Endothelial cell of umbilical vein (primary cell): ENCODE data around the gene JAZF1. TPM values are rescaled to one million over a fixed set of nuclear protein-coding genes. Genes with fewer than 3 reads are reported as not detected.

Source experiments
- BruUV-seq: library from RNA; stranded (reverse); fragments of 400-500 nt; replicated peaks from 2 replicates; lab custom pipeline; 2021; lab: Mats Ljungman, UMichigan
- CTCF ChIA-PET: fragments of 300-600, 350-600 bp; sonication (Branson Sonifier 250); formaldehyde crosslinking; loops from one replicate; lab custom pipeline; 2021; ENCODE audit warnings: antibody characterized with exemption, inconsistent platforms; lab: Charles Lee
- POLR2A ChIA-PET: fragments of 300-600, 350-600 bp; sonication (Branson Sonifier 250); formaldehyde crosslinking; loops from one replicate; lab custom pipeline; 2021; ENCODE audit warnings: antibody characterized with exemption, inconsistent platforms; lab: Charles Lee
- DNase-seq: peaks from one replicate; pipeline ENCODE4 v3.0.0-alpha.2; 2011; ENCODE audit warnings: low read depth, low spot score
- FAIRE-seq: peaks from 2 replicates; lab custom pipeline; 2011; peaks lifted over from hg19 to GRCh38; lab: Jason Lieb, UNC
- H2AFZ ChIP-seq: 2 replicates; pipeline ENCODE4 v1.6.0; 2012; ENCODE audit warnings: low read depth, low read length, control low read depth, inconsistent platforms
- H3K27ac ChIP-seq: 2 replicates; pipeline ENCODE4 v1.5.1; 2011; ENCODE audit warnings: low read depth, mild to moderate bottlenecking, control low read depth, low read length, moderate library complexity; ENCODE audit not compliant: insufficient read depth
- H3K27me3 ChIP-seq, 2 experiments: 2 replicates each; pipeline versions ENCODE4 v1.6.0 to v1.6.1; 2011; ENCODE audit warnings: low read length in 2 of 2, mixed read lengths in 1 of 2; ENCODE audit not compliant: control insufficient read depth in 2 of 2, insufficient read depth in 2 of 2
- H3K36me3 ChIP-seq, 2 experiments: 2 replicates in 1 of 2; 3 replicates in 1 of 2; pipeline ENCODE4 v1.5.1; 2011; ENCODE audit warnings: low read length in 2 of 2, mild to moderate bottlenecking in 1 of 2, moderate library complexity in 1 of 2; ENCODE audit not compliant: control insufficient read depth in 2 of 2, insufficient read depth in 2 of 2; ENCODE audit errors: extremely low read depth in 1 of 2
- H3K4me1 ChIP-seq: 3 replicates; pipeline ENCODE4 v1.5.1; 2011; ENCODE audit warnings: mild to moderate bottlenecking, low read length; ENCODE audit not compliant: control insufficient read depth, insufficient read depth; ENCODE audit errors: extremely low read depth
- H3K4me2 ChIP-seq: 2 replicates; pipeline ENCODE4 v1.6.1; 2011; ENCODE audit warnings: low read length, control low read depth, mixed read lengths; ENCODE audit not compliant: insufficient read depth
- H3K4me3 ChIP-seq, 3 experiments: fragments of 200-600 bp in 1 of 3; sonication (generic), shearing (Covaris generic) in 1 of 3; replicated peaks in 1 of 3; 2 replicates each; pipeline ENCODE4 v1.5.1; 2011 to 2016; ENCODE audit warnings: control low read depth in 3 of 3, low read length in 3 of 3, mild to moderate bottlenecking in 2 of 3, inconsistent platforms in 1 of 3, low read depth in 1 of 3, moderate library complexity in 1 of 3; ENCODE audit not compliant: insufficient read depth in 1 of 3
- H3K79me2 ChIP-seq: 2 replicates; pipeline ENCODE4 v1.6.0; 2012; ENCODE audit warnings: low read length, inconsistent platforms; ENCODE audit not compliant: control insufficient read depth, insufficient read depth
- H3K9ac ChIP-seq: replicated peaks from 2 replicates; pipeline ENCODE3; 2011; ENCODE audit warnings: low read length, control low read depth; ENCODE audit not compliant: insufficient read depth; ENCODE audit errors: extremely low read depth
- H3K9me1 ChIP-seq: replicated peaks from 3 replicates; pipeline ENCODE4 v1.6.0; 2011; ENCODE audit warnings: mild to moderate bottlenecking, low read length; ENCODE audit not compliant: control insufficient read depth, insufficient read depth; ENCODE audit errors: extremely low read depth
- H3K9me3 ChIP-seq: replicated peaks from 2 replicates; pipeline ENCODE4 v1.5.1; 2012; ENCODE audit warnings: low read length, inconsistent platforms; ENCODE audit not compliant: control insufficient read depth, insufficient read depth
- H4K20me1 ChIP-seq: replicated peaks from 2 replicates; pipeline ENCODE3; 2011; ENCODE audit warnings: mild to moderate bottlenecking, low read length; ENCODE audit not compliant: control insufficient read depth, insufficient read depth; ENCODE audit errors: extremely low read depth
- EZH2 ChIP-seq: IDR thresholded peaks from 2 replicates; pipeline ENCODE4 v1.6.1; 2012; ENCODE audit warnings: borderline replicate concordance, low read depth, mild to moderate bottlenecking, moderate library complexity, low read length, inconsistent platforms; ENCODE audit not compliant: severe bottlenecking
- FOS ChIP-seq: IDR thresholded peaks from 2 replicates; pipeline ENCODE4 v1.6.1; 2011; ENCODE audit warnings: mild to moderate bottlenecking, low read length, moderate library complexity, borderline replicate concordance; ENCODE audit not compliant: insufficient read depth
- GATA2 ChIP-seq: IDR thresholded peaks from 2 replicates; pipeline ENCODE4 v1.7.0; 2011; ENCODE audit warnings: low read depth, mild to moderate bottlenecking, moderate library complexity, mixed read lengths, low read length; ENCODE audit not compliant: insufficient read length, insufficient read depth
- JUN ChIP-seq: IDR thresholded peaks from 2 replicates; pipeline ENCODE4 v1.6.1; 2011; ENCODE audit warnings: borderline replicate concordance, low read depth; ENCODE audit not compliant: insufficient read length, insufficient read depth
- MYC ChIP-seq: IDR thresholded peaks from one replicate; pipeline ENCODE4 v1.6.1; 2011; ENCODE audit warnings: mild to moderate bottlenecking, low read depth, low read length
- POLR2A ChIP-seq: IDR thresholded peaks from 2 replicates; pipeline ENCODE4 v1.6.1; 2012; ENCODE audit warnings: low read depth, mild to moderate bottlenecking, control low read depth, low read length
- POLR2AphosphoS5 ChIP-seq: IDR thresholded peaks from 2 replicates; pipeline ENCODE4 v1.6.1; 2012; ENCODE audit warnings: low read depth, mild to moderate bottlenecking, control low read depth, low read length, moderate library complexity; ENCODE audit not compliant: insufficient read depth
- dilution Hi-C: fragments of 300-500 bp; cut with MboI; formaldehyde crosslinking; loops from one replicate; pipeline ENCODE4 v1.15.0; 2019; ENCODE audit warnings: low sequenced_read_pairs; ENCODE audit not compliant: extremely low pct_ligation_motif_present
- intact Hi-C: fragments of 100-400 bp; cut with micrococcal nuclease; formaldehyde crosslinking; loops from one replicate; pipeline ENCODE4 v1.10.0; 2022
- polyA plus RNA-seq, 4 experiments: library from polyadenylated mRNA; depleted of rRNA in 3 of 4; stranded (reverse) in 3 of 4; unstranded in 1 of 4; fragments of >200 nt; gene quantifications; 2 replicates each; pipeline versions ENCODE4 v1.2.1 to v1.2.3, GENCODE V29; 2011 to 2012; ENCODE audit warnings: missing spikeins in 1 of 4
- total RNA-seq: library from RNA; stranded (reverse); gene quantifications from 2 replicates; pipeline ENCODE4 v1.2.3, GENCODE V29; 2021
- TF ChIP-seq, protein P1 (sequence below): IDR thresholded peaks from 2 replicates; pipeline ENCODE4 v1.6.1; 2011; ENCODE audit not compliant: insufficient read depth, insufficient read length
- TF ChIP-seq, protein P2 (sequence below), 2 donors: IDR thresholded peaks; 1 replicate in 1 of 2; 2 replicates in 1 of 2; pipeline ENCODE4 v1.5.1; 2011; ENCODE audit warnings: low read length in 2 of 2, mild to moderate bottlenecking in 2 of 2, moderate library complexity in 2 of 2, control low read depth in 1 of 2, inconsistent platforms in 1 of 2, low read depth in 1 of 2; ENCODE audit not compliant: insufficient read depth in 1 of 2; ENCODE audit errors: extremely low read depth in 1 of 2

Gene JAZF1
- total and polyA plus RNA-seq, 2 donors (not counting 3 experiments of a cell fraction or from before 2014, with no cell fraction given), result 2.5 to 16.9 TPM

DNA sequence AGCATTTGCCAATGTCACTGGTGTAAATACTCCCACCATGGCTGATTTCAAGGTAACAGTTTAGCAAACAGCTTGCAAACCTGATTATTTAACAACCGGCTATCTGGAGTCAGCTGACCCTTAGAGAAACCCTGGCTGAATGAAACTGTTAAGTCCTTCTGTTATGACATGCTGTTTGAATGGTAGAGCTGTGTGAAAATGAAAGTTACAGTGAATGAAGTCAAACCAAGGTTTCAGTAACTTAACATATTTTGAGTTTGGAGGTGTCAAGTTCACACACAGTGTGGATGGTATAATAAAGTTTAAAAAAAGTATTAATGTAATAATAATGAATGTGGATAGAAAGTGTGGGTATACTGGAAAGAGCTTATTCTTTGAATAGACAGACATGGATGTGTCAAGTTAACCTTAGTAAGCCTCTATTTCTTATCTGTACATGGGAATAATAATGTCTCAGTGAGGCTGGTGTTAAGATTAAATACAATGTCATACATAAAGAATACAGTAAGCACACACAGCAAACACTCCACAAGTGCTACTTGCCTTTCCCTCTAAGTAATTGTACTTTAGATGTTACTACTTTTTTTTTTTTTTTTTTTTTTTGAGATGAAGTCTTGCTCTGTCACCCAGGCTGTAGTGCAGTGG is 290.3 kb downstream of the JAZF1 start:
- no peak for DNase-seq
- H3K27me3 ChIP-seq, result no peaks in the 10 kb centered on the region
- intact Hi-C loops (no loop called here), dilution Hi-C loops (no loop called here)
- H3K4me1 ChIP-seq, result peaks cover 1% of the 10 kb centered on the region
- H3K4me3 ChIP-seq, result no peak overlapping the region
- no TSS peak for BruUV-seq
- FAIRE-seq, result no peak
- H3K27ac ChIP-seq, result no peak overlapping the region
- H3K36me3 ChIP-seq, result no peaks in the 10 kb centered on the region
- no peaks in the 10 kb centered on the region for H3K9me3 ChIP-seq
- POLR2A ChIA-PET, result no interaction called here
- TF ChIP-seq FOS (no peak), JUN (no peak), EZH2 (no peak), POLR2A (no peak), POLR2AphosphoS5 (no peak), GATA2 (no peak), MYC (no peak)
- TF ChIP-seq, protein P1, sequence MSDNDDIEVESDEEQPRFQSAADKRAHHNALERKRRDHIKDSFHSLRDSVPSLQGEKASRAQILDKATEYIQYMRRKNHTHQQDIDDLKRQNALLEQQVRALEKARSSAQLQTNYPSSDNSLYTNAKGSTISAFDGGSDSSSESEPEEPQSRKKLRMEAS, result no peak
- TF ChIP-seq, protein P2, sequence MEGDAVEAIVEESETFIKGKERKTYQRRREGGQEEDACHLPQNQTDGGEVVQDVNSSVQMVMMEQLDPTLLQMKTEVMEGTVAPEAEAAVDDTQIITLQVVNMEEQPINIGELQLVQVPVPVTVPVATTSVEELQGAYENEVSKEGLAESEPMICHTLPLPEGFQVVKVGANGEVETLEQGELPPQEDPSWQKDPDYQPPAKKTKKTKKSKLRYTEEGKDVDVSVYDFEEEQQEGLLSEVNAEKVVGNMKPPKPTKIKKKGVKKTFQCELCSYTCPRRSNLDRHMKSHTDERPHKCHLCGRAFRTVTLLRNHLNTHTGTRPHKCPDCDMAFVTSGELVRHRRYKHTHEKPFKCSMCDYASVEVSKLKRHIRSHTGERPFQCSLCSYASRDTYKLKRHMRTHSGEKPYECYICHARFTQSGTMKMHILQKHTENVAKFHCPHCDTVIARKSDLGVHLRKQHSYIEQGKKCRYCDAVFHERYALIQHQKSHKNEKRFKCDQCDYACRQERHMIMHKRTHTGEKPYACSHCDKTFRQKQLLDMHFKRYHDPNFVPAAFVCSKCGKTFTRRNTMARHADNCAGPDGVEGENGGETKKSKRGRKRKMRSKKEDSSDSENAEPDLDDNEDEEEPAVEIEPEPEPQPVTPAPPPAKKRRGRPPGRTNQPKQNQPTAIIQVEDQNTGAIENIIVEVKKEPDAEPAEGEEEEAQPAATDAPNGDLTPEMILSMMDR (IDR thresholded peaks at IDR 0.05; ENCODE audit: extremely low read depth in 1 of 2, insufficient read depth in 1 of 2, low read depth in 1 of 2, low read length in 2 of 2), result no peak
- H4K20me1 ChIP-seq, result no peaks in the 10 kb centered on the region
- no peak overlapping the region for H3K9ac ChIP-seq
- no peak overlapping the region for H2AFZ ChIP-seq
- no peaks in the 10 kb centered on the region for H3K9me1 ChIP-seq
- H3K4me2 ChIP-seq, result no peak overlapping the region
- H3K79me2 ChIP-seq, result no peaks in the 10 kb centered on the region
- CTCF ChIA-PET, result no interaction called here
